NCI-H526 (cell line): Measurements from ENCODE around the gene PDCD10.

Source experiments
- DNase-seq, 2 experiments: peaks; one replicate each; lab custom pipeline; 2025; lab: John Stamatoyannopoulos, UW

PDCD10 gene

GRCh38 chr3:167734498-167735232 lies at the start of gene PDCD10:
Gene PDCD10, minus strand, starts transcription at chr3:167734892. Its CDS starts 14,735 bp downstream, at chr3:167720157.
- DNase-seq = peak; percentile 99 to 100

DNA sequence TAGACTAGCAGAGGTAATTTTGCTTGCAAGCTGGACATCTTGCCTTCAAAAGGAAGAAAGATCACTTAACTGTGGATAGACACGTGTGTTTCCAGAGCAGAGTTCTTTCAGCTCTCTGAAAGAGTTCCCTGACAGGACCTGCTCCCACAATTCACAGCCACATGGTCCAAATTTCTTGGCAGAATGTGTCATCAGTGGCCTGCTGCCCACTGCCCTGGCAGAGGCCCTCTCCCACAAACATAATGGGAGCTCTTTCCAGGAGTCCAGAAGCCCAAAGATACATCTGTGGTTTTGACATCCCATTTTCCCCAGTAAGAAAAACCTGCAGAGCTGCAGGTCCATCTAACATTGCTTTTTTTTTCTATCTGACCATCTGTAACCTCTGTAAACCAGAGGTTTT lies 49.1 kb upstream of the PDCD10 start:
- no peak for DNase-seq

GRCh38 chr3:167780214-167780883 lies 45.7 kb upstream of the PDCD10 start:
- DNase-seq = no peak

- no peak for DNase-seq
Measured at GRCh38 chr3:167777356-167777755, 42.7 kb upstream of the PDCD10 start.

DNA sequence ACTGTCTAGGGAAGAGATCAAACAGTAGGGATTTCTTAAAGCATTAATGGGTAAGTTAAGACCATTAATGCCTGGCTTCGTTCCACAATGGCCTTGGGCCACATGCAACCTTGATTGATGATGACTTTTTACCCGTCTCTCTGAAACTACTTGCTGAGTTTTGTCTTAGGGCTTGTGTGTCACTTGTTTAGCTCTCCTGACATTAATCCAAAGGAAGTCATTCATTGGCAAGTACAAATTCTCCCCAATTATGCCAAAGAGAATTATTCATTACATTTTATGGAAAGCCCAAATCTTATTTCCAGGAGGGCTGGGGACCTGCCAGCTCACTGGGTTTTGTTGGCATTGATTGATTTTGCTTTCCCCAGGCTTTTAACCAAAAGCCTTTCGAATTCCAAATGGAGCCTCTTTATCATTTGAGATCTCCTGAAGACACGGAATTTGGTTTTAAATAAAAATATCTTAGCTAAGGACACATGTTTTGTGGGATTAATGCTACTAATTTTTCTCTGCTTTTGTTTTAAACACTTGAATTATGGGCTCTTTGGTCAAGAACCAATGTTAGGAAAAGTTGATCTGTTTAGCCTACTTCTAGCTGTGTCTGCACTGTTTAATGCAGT lies 41.5 kb upstream of the PDCD10 start:
- DNase-seq = no peak

DNA sequence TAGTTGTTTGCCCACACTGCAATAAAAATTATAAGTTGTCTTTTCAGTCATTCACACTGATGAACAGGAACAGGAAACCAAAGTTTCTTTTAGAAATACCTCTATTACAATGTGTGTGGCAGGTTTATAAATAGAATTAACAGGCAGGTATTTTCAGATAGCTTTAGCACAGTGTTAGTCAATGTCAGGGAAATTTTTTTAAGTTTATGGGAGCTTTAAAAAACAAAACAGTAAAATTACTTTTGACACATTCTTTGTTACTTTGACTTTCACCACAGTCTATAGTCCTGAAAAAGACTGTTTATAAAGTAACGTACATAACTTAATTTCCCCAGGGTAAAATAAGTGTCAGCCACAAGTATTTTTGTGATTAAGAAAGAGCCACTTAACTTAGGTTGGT lies 38.9 kb upstream of the PDCD10 start:
- DNase-seq = no peak

DNA sequence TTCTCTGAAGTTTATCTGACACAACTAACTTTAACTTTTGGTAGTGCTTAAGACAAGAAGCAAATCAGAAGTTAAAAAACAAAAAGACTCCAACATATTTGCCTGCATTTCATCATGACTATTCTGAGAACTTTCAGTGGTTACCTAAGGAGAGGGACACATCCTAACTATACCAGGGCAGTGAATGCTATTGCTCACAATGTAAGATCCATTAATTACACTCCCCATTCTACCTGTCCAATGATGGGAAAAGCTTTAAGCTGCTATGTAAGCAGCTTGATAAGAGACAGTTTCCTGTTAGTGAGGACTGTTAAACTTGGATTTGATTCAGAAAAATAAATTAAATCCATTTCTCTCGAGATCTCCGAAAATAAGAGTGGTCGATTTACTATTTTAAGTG lies 38.3 kb upstream of the PDCD10 start:
- DNase-seq = no peak

DNA sequence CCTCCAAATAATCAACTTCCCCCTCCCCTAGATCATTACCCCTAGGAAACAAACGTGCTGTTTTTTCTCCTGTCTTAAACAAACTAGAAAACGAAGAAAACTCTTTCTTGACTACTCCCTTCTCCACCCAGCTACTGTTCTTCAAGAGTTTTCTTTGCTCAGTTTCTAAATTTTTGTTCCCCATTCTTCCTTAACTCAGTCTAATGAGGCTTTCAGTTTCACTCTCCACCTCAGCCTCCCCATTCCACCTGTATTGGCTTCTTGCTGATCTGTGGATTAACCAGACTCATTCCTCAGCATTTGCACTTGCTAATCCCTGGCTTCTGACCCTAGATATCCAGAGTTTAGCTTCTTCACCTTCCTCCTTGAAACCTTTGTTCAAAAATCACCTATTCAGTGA lies 27.6 kb upstream of the PDCD10 start:
- DNase-seq = no peak

DNA sequence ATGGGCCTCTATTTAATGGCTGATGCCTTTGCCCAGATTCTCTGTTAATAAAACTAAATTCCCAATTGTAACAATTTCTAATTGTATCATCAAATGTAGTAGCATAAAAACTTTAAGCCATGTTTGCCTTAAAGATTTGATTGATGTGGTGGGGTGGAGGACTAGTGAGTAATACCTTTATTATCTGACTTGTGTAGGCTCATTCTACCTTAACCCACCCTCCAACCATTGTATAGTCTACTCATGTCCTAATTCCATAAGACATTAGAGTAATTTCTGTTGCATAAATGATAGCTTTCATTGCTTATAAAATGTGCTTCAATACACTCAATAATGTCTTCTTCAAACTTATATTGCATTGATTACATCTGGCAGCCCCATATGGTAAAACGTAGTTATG lies 26.6 kb upstream of the PDCD10 start:
- DNase-seq = no peak

GRCh38 chr3:167754049-167754448 lies 19.4 kb upstream of the PDCD10 start:
- DNase-seq = no peak

GRCh38 chr3:167750272-167750971 lies 15.7 kb upstream of the PDCD10 start:
- no peak for DNase-seq

DNA sequence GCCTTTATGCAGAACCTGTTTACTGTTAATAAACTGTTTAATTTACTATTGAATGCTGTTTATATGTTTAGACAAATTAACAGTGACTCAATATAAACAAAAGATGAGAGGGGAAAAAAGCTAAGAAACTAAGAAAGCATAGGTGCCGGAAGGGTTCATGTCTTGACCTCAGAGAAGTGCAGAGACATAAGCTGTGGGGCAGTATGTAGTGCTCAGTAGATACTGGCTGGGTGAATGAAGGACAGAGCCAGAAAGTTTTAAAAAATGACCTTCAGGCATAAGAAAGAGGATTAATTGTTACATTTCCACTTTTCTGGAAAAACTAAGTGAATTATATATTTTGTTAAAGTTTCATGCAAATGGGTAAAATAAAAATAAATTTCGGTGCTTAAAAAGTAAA lies 15.0 kb upstream of the PDCD10 start:
- DNase-seq = no peak

DNA sequence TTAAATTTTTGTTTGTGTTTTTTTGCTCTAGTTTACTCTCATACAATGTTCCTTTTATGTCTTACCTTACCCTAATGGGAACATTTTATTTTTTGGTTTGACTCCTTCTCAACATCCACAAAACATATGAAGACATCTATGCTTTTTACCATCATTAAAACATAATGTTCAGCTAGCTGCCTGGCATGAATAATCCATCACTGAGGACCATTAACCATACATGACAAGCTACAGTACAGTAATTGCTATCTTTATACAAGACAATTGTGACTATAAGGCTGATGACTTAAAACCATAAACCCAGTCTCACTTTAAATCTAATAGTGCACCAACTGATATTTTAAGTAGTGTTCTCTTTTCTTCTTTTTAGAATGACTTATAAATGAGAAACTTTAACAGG lies 14.5 kb upstream of the PDCD10 start:
- DNase-seq = no peak

DNA sequence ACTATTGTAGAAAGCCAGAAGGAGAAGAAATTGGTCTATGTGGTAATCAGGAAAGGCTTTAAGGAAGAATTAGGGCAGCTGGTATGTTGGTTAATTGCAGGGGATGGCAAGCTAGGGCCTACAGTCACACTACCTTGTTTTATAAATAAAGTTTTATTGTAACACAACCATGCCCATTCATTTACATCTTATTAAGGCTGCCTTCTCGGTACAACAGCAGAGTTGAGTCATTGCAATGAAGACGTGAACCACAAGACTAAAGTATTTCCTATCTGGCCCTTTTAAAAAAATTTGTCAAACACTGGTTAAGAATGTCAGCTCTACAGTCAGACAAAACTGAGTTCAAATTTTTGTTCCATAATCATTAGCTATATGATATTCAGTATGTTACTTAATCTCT lies 9.1 kb upstream of the PDCD10 start:
- DNase-seq = no peak

- DNase-seq = no peak
Measured at GRCh38 chr3:167742338-167742737, 7.6 kb upstream of the PDCD10 start.

DNA sequence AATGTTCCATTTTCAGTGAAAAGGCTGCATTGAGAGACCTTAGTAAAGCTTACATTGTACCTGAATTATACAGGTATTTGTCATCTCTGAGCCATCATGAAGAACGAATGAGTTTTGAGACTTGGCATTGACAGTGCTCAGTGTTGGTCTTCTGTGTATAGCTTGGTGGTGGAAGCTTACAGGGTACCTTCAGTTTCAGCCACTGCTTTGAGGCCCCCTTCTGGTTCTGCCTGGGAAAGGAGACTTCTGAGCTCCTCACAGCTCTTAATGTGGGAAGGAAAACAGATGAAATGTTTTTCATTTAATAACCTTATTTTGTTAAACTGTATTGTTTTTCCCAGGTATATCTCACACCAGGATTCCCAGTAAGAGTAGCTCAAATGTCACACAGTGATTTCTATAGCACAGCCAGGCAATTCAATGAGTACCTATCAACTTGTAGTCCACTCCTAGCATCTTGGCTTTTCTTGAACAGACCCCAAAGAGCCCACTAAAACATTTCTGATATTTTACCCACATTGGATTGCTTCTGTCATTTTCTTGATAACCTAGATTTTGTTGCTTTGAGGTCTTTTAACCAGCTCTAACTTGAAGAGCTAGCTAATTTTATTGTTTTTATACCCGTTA lies 6.4 kb upstream of the PDCD10 start:
- peak; percentile 8 to 43 for DNase-seq

DNA sequence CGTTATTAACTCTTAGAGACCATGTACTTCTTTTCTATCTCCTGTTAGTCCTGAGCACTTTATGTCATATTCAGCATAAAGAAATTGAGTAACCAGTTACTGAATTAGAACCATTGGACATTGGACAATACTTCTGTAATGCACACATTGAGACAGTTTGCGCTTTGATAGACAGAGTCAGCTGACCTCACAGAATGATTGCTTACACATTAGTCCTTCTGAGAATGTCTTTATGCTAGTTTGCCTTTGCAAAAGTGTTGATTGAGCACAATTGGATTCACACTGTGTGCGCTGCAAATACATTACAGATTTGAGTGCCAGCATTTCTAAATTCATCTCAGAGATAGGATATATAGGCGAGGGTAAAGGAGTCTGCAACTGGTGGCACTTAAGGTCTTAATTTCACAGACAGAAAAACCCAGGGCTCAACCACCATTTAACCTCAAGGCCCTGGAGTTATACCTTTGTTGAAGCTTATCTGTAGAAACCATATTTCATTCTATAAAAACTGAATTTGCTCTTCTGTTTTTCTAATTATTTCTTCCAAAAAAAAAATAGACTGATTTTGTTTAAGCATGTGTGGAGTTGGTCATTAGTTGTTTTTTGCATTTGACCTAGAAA lies 4.6 kb upstream of the PDCD10 start:
- peak in 1 of 2 experiments; percentile 1 for DNase-seq

DNA sequence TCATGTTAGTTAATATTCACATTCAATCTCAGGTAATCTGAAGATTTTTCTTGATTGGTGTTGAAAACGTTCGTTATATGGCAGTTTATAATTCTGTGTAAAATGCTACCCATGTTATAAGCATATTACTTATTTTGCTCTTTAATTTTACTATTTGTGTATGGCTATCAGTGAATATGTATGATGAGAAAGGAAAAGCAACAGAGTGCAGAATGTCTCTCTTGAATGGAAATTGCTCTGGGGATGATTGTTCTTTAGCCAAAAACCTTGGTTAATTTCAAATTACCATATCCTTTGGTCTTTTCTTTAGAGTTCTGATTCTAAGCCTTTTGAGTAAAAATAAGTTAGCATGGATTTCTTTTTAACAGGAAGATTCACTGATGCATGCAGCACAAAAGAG lies 3.3 kb upstream of the PDCD10 start:
- no peak for DNase-seq

DNA sequence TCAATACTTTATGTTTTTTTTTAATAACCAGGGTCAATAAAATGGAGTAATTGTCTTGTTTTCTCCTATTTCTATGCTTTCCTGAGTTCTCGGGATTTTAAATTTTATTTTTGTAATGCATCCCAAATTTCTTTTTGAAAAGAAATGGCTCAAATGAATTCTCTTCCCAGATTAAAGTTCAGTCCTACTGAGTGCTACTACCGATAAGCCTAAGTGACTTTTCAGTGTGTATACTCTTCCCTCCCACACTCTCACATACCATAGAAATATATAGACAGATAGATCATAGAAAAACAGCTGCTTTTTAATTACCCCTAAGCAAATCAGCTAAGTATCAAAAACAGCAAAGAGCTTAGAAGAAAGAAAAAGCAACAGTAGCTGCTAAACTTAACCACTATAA lies 2.3 kb upstream of the PDCD10 start:
- DNase-seq = peak in 1 of 2 experiments; percentile 3

DNA sequence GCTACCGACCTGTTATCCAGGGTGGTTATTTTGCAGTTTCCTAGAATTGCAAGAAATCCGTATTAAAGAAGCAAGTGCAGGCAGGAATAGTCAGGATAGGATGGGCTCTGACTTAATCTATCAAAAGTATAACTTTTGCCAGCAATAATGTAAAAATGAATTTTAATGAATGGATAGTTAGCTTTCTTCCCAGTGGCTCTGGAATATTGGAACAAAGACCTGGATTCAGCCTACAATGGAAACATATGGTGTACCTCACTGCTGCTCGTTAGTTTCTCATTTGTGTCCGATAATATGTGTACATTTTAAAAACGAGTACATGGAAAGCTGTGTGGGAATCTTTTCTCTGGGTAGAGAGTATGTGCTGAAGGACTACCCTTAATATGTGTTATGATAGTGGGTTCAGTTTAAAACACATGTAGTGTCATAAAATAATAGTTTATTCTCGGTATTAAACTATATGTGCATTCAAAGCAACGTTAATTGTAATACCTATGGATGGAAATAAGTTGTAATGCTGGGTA lies 1.6 kb upstream of the PDCD10 start:
- DNase-seq = no peak
